Activated CD4-positive, alpha-beta T cell treated with anti-CD3 and anti-CD28 coated beads, Interleukin-2, amount 10 ng/mL, durations not matched to agents 7 days and 5 days (primary cell): ENCODE data around the gene GRXCR1. TPM values are rescaled to one million over a fixed set of nuclear protein-coding genes. Genes with fewer than 3 reads are reported as not detected.

Source experiments
- CTCF ChIA-PET: fragments of 350-600 bp; sonication (Branson Sonifier 250); formaldehyde crosslinking; loops from one replicate; lab custom pipeline; 2021; ENCODE audit warnings: antibody characterized with exemption; lab: Charles Lee
- POLR2A ChIA-PET: fragments of 350-600 bp; sonication (Branson Sonifier 250); formaldehyde crosslinking; loops from one replicate; lab custom pipeline; 2021; ENCODE audit warnings: antibody characterized with exemption; lab: Charles Lee
- DNase-seq: peaks from one replicate; pipeline ENCODE4 v3.0.0-alpha.2; 2020
- H3K27ac Mint-ChIP-seq: one replicate; pipeline ENCODE4 v1.8.0; 2021; ENCODE audit warnings: mild to moderate bottlenecking, moderate library complexity, mixed read lengths
- H3K27me3 Mint-ChIP-seq: one replicate; pipeline ENCODE4 v1.8.0; 2021; ENCODE audit warnings: mixed read lengths
- H3K36me3 Mint-ChIP-seq: one replicate; pipeline ENCODE4 v1.8.0; 2021; ENCODE audit warnings: low read depth, mixed read lengths
- H3K4me1 Mint-ChIP-seq: one replicate; pipeline ENCODE4 v1.8.0; 2021; ENCODE audit warnings: mixed read lengths
- H3K4me3 Mint-ChIP-seq: one replicate; pipeline ENCODE4 v1.8.0; 2021; ENCODE audit warnings: mild to moderate bottlenecking, moderate library complexity, mixed read lengths
- H3K9me3 Mint-ChIP-seq: one replicate; pipeline ENCODE4 v1.8.0; 2021; ENCODE audit warnings: mixed read lengths
- total RNA-seq, 2 experiments: library from RNA; stranded (reverse); gene quantifications; one replicate each; pipeline ENCODE4 v1.2.3, GENCODE V29; 2021

GRXCR1 gene
- total RNA-seq, 2 experiments from 2014 or later: not detected

DNA sequence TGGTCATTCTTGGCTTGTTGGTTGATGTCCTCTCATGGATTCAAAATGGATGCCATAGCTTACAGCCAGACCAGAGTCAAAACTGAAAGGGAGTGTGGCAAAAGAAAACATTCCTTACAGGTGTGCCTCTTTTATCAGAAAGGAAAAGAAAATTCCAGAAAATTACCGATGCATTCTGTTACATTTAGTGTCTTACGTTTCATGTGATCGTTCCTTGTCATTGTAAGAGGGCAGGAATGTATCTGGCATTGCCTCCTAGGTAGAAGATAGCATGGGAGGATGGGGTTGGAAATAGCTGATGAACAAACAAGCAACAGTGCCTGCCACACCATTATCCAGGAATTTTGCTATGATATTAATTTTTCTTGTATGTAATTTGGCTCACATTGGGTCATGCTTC, 13.1 kb downstream of the GRXCR1 start:
- Mint-ChIP-seq H3K9me3 (no peaks in the 10 kb centered on the region), H3K27me3 (no peaks in the 10 kb centered on the region), H3K4me1 (no peaks in the 10 kb centered on the region), H3K27ac (no peak overlapping the region), H3K4me3 (no peak overlapping the region), H3K36me3 (no peaks in the 10 kb centered on the region)
- CTCF ChIA-PET: no interaction called here
- no peak for DNase-seq
- POLR2A ChIA-PET: no interaction called here

GRCh38 chr4:42906341-42906740, 13.8 kb downstream of the GRXCR1 start:
- CTCF ChIA-PET: no interaction called here
- H3K4me1 Mint-ChIP-seq: no peaks in the 10 kb centered on the region
- DNase-seq: no peak
- no peaks in the 10 kb centered on the region for H3K9me3 Mint-ChIP-seq
- no peak overlapping the region for H3K27ac Mint-ChIP-seq
- POLR2A ChIA-PET: no interaction called here
- H3K36me3 Mint-ChIP-seq: no peaks in the 10 kb centered on the region
- H3K4me3 Mint-ChIP-seq: no peak overlapping the region
- H3K27me3 Mint-ChIP-seq: peaks cover 2% of the 10 kb centered on the region

GRCh38 chr4:42906891-42907759, 14.6 kb downstream of the GRXCR1 start:
- Mint-ChIP-seq H3K4me3 (no peak overlapping the region), H3K4me1 (no peaks in the 10 kb centered on the region), H3K27ac (no peak overlapping the region), H3K27me3 (peaks cover 6% of the 10 kb centered on the region), H3K36me3 (no peaks in the 10 kb centered on the region), H3K9me3 (no peaks in the 10 kb centered on the region)
- ChIA-PET POLR2A (no interaction called here), CTCF (no interaction called here)
- no peak for DNase-seq

DNA sequence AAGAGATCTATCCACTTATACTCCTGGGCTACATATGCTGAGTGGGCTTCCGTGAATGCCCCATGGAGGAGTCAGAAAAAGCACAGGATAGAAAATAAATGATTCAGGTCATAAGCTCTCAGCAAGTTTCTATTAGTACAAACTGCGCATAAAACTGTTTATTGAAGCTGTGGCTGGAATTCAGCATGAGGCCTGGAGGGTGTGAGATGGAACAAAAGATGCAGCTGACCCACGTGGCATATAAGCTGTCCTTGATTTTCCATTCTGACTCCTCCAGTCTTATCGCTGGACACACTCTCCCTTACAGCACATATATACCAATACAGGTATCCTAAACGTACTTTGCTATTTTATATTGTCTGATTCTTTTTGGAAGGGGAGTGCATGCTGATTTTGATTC, 17.9 kb downstream of the GRXCR1 start:
- peaks cover 6% of the 10 kb centered on the region for H3K27me3 Mint-ChIP-seq
- H3K36me3 Mint-ChIP-seq: no peaks in the 10 kb centered on the region
- H3K4me3 Mint-ChIP-seq: no peak overlapping the region
- ChIA-PET POLR2A (no interaction called here), CTCF (no interaction called here)
- H3K9me3 Mint-ChIP-seq: no peaks in the 10 kb centered on the region
- DNase-seq: no peak
- H3K4me1 Mint-ChIP-seq: no peaks in the 10 kb centered on the region
- H3K27ac Mint-ChIP-seq: no peak overlapping the region

DNA sequence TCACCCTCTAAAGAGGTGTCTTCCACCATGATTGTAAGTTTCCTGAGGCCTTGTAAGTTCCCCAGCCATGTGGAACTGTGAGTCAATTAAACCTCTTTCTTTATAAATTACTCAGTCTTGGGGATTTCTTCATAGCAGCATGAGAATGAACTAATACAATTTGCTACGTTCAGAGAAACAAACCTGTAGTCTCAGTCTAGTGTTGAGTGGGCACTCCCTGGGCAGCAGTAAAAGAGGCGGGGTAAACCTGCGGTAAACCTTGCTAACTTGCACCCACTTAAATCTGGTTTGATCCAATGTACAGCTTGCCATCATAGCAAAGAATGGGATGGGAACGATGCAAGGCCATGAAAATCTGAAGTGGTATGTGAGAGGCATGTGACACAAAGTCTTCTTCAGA, 22.4 kb downstream of the GRXCR1 start:
- DNase-seq: no peak
- Mint-ChIP-seq H3K27me3 (peaks cover 6% of the 10 kb centered on the region), H3K27ac (no peak overlapping the region), H3K36me3 (no peaks in the 10 kb centered on the region), H3K4me3 (no peak overlapping the region), H3K4me1 (no peaks in the 10 kb centered on the region), H3K9me3 (no peaks in the 10 kb centered on the region)
- ChIA-PET POLR2A (no interaction called here), CTCF (no interaction called here)

GRCh38 chr4:42915484-42915883, 23.0 kb downstream of the GRXCR1 start:
- ChIA-PET POLR2A (no interaction called here), CTCF (interaction anchor here (0.5 to 0.7 kb wide), 2 partner anchors 328 to 569 kb away, joined by 3 read pairs; no protein-coding TSS in a partner anchor)
- H3K9me3 Mint-ChIP-seq: no peaks in the 10 kb centered on the region
- peaks cover 6% of the 10 kb centered on the region for H3K27me3 Mint-ChIP-seq
- no peak for DNase-seq
- no peaks in the 10 kb centered on the region for H3K4me1 Mint-ChIP-seq
- no peak overlapping the region for H3K27ac Mint-ChIP-seq
- H3K4me3 Mint-ChIP-seq: no peak overlapping the region
- no peaks in the 10 kb centered on the region for H3K36me3 Mint-ChIP-seq

DNA sequence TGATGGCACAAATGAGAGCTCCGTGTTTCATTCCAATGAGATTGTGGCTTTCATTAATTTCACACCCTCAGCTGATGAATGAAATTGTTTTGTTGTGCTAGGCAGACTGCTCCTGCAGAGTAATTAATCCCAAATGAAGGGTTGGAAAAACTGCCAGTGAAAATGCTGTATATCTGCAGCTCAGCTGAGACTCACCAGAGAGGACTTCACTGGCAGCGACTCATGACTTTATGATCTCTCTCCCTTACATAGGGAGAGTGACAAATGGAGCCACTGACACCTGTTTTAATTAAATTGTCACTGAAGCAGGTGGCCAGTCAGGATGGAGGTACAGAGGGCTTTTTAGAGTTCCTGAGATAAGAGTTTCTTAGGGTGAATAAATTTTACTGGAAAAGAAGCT, 24.8 kb downstream of the GRXCR1 start:
- ChIA-PET CTCF (no interaction called here), POLR2A (no interaction called here)
- Mint-ChIP-seq H3K27me3 (no peaks in the 10 kb centered on the region), H3K9me3 (no peaks in the 10 kb centered on the region), H3K4me3 (no peak overlapping the region), H3K4me1 (no peaks in the 10 kb centered on the region), H3K27ac (no peak overlapping the region), H3K36me3 (no peaks in the 10 kb centered on the region)
- no peak for DNase-seq

GRCh38 chr4:42923431-42923830, 30.9 kb downstream of the GRXCR1 start:
- no peaks in the 10 kb centered on the region for H3K36me3 Mint-ChIP-seq
- H3K27ac Mint-ChIP-seq: no peak overlapping the region
- peaks cover 1% of the 10 kb centered on the region for H3K27me3 Mint-ChIP-seq
- no peak overlapping the region for H3K4me3 Mint-ChIP-seq
- no peaks in the 10 kb centered on the region for H3K9me3 Mint-ChIP-seq
- no peaks in the 10 kb centered on the region for H3K4me1 Mint-ChIP-seq
- ChIA-PET POLR2A (no interaction called here), CTCF (no interaction called here)
- no peak for DNase-seq

GRCh38 chr4:42925921-42926320, 33.4 kb downstream of the GRXCR1 start:
- no peak for DNase-seq
- ChIA-PET POLR2A (no interaction called here), CTCF (no interaction called here)
- Mint-ChIP-seq H3K27me3 (peaks cover 1% of the 10 kb centered on the region), H3K4me3 (no peak overlapping the region), H3K36me3 (no peaks in the 10 kb centered on the region), H3K27ac (no peak overlapping the region), H3K4me1 (no peaks in the 10 kb centered on the region), H3K9me3 (no peaks in the 10 kb centered on the region)

GRCh38 chr4:42927946-42928345, 35.4 kb downstream of the GRXCR1 start:
- DNase-seq: no peak
- ChIA-PET CTCF (no interaction called here), POLR2A (no interaction called here)
- no peaks in the 10 kb centered on the region for H3K27me3 Mint-ChIP-seq
- H3K27ac Mint-ChIP-seq: no peak overlapping the region
- no peaks in the 10 kb centered on the region for H3K36me3 Mint-ChIP-seq
- H3K4me1 Mint-ChIP-seq: no peaks in the 10 kb centered on the region
- no peaks in the 10 kb centered on the region for H3K9me3 Mint-ChIP-seq
- H3K4me3 Mint-ChIP-seq: no peak overlapping the region

DNA sequence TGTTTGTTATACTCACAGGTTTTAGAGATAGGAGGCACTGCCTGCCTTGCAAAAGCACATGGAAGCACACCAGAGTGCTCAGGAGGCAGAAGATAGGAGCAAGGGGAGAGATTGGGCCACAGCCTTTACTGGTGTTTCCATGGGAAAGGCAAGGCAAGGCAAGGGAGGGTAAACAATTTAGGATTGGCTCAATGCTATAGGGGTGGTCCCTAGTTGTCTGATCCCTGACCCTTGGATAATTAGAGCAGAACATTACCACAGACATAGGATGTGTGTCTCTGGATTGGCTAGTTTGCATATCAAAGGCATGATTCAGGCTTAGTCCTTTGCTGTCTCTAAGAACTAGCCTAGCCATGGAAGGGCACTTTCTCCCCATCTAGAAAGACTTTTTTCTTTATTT, 36.1 kb downstream of the GRXCR1 start:
- H3K27me3 Mint-ChIP-seq: no peaks in the 10 kb centered on the region
- ChIA-PET POLR2A (no interaction called here), CTCF (no interaction called here)
- DNase-seq: no peak
- no peaks in the 10 kb centered on the region for H3K4me1 Mint-ChIP-seq
- no peak overlapping the region for H3K27ac Mint-ChIP-seq
- no peaks in the 10 kb centered on the region for H3K36me3 Mint-ChIP-seq
- H3K4me3 Mint-ChIP-seq: no peak overlapping the region
- no peaks in the 10 kb centered on the region for H3K9me3 Mint-ChIP-seq

DNA sequence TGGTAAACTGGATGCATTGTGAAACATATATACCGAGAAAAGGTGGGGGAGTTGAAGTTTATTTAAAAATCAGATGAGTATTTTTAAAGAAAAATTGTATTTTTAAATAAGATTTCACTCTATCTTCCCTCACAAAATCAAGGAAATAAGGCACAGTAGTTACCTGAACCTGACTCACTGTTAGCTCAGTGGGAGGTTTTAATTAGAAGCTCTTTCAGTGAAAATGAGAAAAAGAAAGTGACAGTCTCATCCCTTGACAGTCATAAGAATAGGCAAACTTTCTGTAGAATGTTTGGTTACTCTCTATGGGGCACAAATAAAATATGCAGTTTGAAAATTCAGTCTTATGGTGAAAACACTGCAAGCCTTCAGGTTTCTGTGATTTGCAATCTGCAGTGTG, 49.7 kb downstream of the GRXCR1 start:
- ChIA-PET CTCF (no interaction called here), POLR2A (no interaction called here)
- H3K27me3 Mint-ChIP-seq: peaks cover 5% of the 10 kb centered on the region
- no peaks in the 10 kb centered on the region for H3K36me3 Mint-ChIP-seq
- H3K27ac Mint-ChIP-seq: no peak overlapping the region
- no peak overlapping the region for H3K4me3 Mint-ChIP-seq
- DNase-seq: no peak
- H3K9me3 Mint-ChIP-seq: no peaks in the 10 kb centered on the region
- H3K4me1 Mint-ChIP-seq: no peaks in the 10 kb centered on the region

DNA sequence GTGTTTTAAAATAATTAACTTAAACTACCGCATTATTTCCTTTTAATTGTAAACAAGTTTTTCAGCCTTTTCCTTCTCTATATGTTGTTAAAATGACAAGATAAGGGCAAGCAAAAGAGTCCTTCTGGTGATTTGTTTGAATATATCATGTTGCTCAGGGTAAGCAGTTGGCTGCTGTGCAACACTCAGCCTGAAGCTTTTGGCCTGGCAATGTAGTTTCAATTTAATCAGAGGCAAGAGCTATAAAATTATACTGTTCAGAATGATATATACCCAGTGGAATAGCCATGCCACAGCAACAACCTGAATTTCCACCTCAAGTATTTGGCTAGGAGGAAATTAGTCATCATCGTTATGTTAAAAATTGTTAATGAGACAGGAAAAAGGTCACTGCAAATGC, 53.4 kb downstream of the GRXCR1 start:
- no peaks in the 10 kb centered on the region for H3K36me3 Mint-ChIP-seq
- no peak overlapping the region for H3K27ac Mint-ChIP-seq
- no peaks in the 10 kb centered on the region for H3K4me1 Mint-ChIP-seq
- H3K4me3 Mint-ChIP-seq: no peak overlapping the region
- no peak for DNase-seq
- no peaks in the 10 kb centered on the region for H3K9me3 Mint-ChIP-seq
- CTCF ChIA-PET: no interaction called here
- POLR2A ChIA-PET: no interaction called here
- H3K27me3 Mint-ChIP-seq: peaks cover 2% of the 10 kb centered on the region

GRCh38 chr4:42953321-42953720, 60.8 kb downstream of the GRXCR1 start:
- H3K9me3 Mint-ChIP-seq: no peaks in the 10 kb centered on the region
- ChIA-PET CTCF (no interaction called here), POLR2A (no interaction called here)
- H3K36me3 Mint-ChIP-seq: no peaks in the 10 kb centered on the region
- no peak overlapping the region for H3K4me3 Mint-ChIP-seq
- no peak overlapping the region for H3K27ac Mint-ChIP-seq
- H3K4me1 Mint-ChIP-seq: no peaks in the 10 kb centered on the region
- no peaks in the 10 kb centered on the region for H3K27me3 Mint-ChIP-seq
- no peak for DNase-seq
